ENCODE results near the gene GRID1.

DNA sequence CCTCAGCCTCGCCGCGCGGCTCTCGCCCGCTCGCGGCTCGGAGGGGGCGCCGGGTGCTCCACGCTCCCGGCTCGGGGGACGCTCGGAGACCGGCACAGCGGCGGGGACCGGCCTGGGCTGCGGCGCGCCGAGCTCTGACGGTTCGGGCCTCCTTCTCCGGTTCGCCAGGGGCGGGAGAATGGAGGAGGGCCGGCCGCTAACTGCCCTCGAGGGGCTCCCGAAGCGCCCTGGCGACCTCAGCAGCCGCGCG is 232 bp upstream of the GRID1 start:
- TF ChIP-seq, protein P1, sequence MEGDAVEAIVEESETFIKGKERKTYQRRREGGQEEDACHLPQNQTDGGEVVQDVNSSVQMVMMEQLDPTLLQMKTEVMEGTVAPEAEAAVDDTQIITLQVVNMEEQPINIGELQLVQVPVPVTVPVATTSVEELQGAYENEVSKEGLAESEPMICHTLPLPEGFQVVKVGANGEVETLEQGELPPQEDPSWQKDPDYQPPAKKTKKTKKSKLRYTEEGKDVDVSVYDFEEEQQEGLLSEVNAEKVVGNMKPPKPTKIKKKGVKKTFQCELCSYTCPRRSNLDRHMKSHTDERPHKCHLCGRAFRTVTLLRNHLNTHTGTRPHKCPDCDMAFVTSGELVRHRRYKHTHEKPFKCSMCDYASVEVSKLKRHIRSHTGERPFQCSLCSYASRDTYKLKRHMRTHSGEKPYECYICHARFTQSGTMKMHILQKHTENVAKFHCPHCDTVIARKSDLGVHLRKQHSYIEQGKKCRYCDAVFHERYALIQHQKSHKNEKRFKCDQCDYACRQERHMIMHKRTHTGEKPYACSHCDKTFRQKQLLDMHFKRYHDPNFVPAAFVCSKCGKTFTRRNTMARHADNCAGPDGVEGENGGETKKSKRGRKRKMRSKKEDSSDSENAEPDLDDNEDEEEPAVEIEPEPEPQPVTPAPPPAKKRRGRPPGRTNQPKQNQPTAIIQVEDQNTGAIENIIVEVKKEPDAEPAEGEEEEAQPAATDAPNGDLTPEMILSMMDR (IDR thresholded peaks at IDR 0.05; ENCODE audit: low read length): no peak
- no peak for TF ChIP-seq EZH2 (IDR thresholded peaks at IDR 0.05; ENCODE audit: borderline replicate concordance, low read length)
